Thyroid gland (tissue), 4 donors: Measurements from ENCODE around the gene ANKRD36.
"Not testable (repeated sequence)": the region's sequence is repeated elsewhere in the genome, so short reads cannot be mapped to it uniquely, and the experiment has no call there.

ENCODE experiments used
- POLR2A ChIP-seq, 2 donors: fragments of 450-650 bp; IDR thresholded peaks; one replicate each; pipeline ENCODE4 v1.6.1; 2017; ENCODE audit warnings: antibody characterized with exemption in 2 of 2, mild to moderate bottlenecking in 2 of 2, moderate library complexity in 1 of 2
- TF ChIP-seq, protein P1 (sequence below), 6 experiments: fragments of 200-600 bp in 3 of 6; fragments of 450-650 bp in 3 of 6; sonication (generic) in 3 of 6; IDR thresholded peaks; one replicate each; pipeline ENCODE4 v1.5.1; 2016 to 2019; ENCODE audit warnings: antibody characterized with exemption in 6 of 6, mild to moderate bottlenecking in 2 of 6, inconsistent platforms in 1 of 6, moderate library complexity in 1 of 6

DNA sequence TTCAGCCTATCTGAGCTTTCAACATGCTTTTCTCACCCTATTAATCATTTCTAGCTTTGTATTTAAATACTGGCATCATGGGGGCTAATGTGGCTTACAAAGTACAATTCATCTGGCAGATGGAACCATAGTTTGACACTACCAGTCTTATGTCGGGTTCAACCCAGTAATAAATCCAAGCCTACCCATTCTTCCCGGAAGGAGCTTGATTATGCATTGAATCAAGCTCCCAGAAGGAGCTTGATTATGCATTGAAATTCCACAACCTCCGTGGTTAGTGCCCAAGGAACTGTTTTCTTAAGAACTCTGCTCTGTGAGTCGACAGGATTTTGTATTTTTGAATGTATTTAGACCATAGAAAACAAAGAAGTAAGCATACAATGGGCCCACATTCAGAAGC is 148.2 kb downstream of the ANKRD36 start:
- TF ChIP-seq, protein P1, sequence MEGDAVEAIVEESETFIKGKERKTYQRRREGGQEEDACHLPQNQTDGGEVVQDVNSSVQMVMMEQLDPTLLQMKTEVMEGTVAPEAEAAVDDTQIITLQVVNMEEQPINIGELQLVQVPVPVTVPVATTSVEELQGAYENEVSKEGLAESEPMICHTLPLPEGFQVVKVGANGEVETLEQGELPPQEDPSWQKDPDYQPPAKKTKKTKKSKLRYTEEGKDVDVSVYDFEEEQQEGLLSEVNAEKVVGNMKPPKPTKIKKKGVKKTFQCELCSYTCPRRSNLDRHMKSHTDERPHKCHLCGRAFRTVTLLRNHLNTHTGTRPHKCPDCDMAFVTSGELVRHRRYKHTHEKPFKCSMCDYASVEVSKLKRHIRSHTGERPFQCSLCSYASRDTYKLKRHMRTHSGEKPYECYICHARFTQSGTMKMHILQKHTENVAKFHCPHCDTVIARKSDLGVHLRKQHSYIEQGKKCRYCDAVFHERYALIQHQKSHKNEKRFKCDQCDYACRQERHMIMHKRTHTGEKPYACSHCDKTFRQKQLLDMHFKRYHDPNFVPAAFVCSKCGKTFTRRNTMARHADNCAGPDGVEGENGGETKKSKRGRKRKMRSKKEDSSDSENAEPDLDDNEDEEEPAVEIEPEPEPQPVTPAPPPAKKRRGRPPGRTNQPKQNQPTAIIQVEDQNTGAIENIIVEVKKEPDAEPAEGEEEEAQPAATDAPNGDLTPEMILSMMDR (IDR thresholded peaks at IDR 0.05), result not testable (repeated sequence)
- TF ChIP-seq POLR2A (IDR thresholded peaks at IDR 0.05), result not testable (repeated sequence)
